HepG2 (cell line): ENCODE results near the gene FUOM. TPM values are rescaled to one million over a fixed set of nuclear protein-coding genes. Genes with fewer than 3 reads are reported as not detected.

Experiments used
- ATRX ChIP-seq: sonication (generic); formaldehyde crosslinking; IDR thresholded peaks from 2 replicates; pipeline ENCODE4 v1.4.0; 2020; ENCODE audit warnings: missing genetic modification reagents, borderline replicate concordance
- BCL6 ChIP-seq: IDR thresholded peaks from 2 replicates; pipeline ENCODE4 v1.6.1; 2016; ENCODE audit warnings: missing genetic modification reagents, missing compliant biosample characterization
- CENPX ChIP-seq: sonication (generic); formaldehyde crosslinking; IDR thresholded peaks from 2 replicates; pipeline ENCODE4 v1.9.0; 2021; ENCODE audit warnings: mild to moderate bottlenecking, missing genetic modification reagents, moderate library complexity
- DPF2 ChIP-seq: sonication (generic); formaldehyde crosslinking; IDR thresholded peaks from 2 replicates; pipeline ENCODE4 v1.4.0; 2020; ENCODE audit warnings: mild to moderate bottlenecking, low read depth, missing genetic modification reagents, borderline replicate concordance
- EZH2 ChIP-seq: conservative IDR thresholded peaks from 2 replicates; pipeline ENCODE4 v1.6.1; 2012; ENCODE audit warnings: mild to moderate bottlenecking, low read depth, low read length, moderate library complexity
- GATAD1 ChIP-seq: IDR thresholded peaks from 2 replicates; pipeline ENCODE4 v1.6.1; 2016; ENCODE audit warnings: missing genetic modification reagents, missing compliant biosample characterization
- GTF3A ChIP-seq: sonication (generic); formaldehyde crosslinking; conservative IDR thresholded peaks from 2 replicates; pipeline ENCODE4 v1.4.0; 2020; ENCODE audit warnings: mild to moderate bottlenecking, missing genetic modification reagents
- KAT2B ChIP-seq: fragments of 150-350 bp; IDR thresholded peaks from 2 replicates; pipeline ENCODE4 v1.6.1; 2014; ENCODE audit warnings: low read depth, low read length, borderline replicate concordance
- NCOR1 ChIP-seq: fragments of 200-600 bp; sonication (generic); IDR thresholded peaks from 2 replicates; pipeline ENCODE4 v1.7.0; 2017; ENCODE audit warnings: antibody characterized with exemption, low read length, borderline replicate concordance
- NR2F6 ChIP-seq, 2 experiments: IDR thresholded peaks; 2 replicates each; pipeline ENCODE4 v1.6.1; 2016; ENCODE audit warnings: antibody characterized with exemption in 1 of 2, mild to moderate bottlenecking in 1 of 2
- POGZ ChIP-seq: sonication (generic); formaldehyde crosslinking; IDR thresholded peaks from 2 replicates; pipeline ENCODE4 v1.4.0; 2020; ENCODE audit warnings: mild to moderate bottlenecking, missing genetic modification reagents
- POLR2A ChIP-seq, 2 experiments: IDR thresholded peaks; 2 replicates each; pipeline ENCODE4 v1.6.1; 2011; ENCODE audit warnings: low read depth in 2 of 2, low read length in 2 of 2, mild to moderate bottlenecking in 1 of 2, moderate library complexity in 1 of 2; ENCODE audit not compliant: insufficient read depth in 1 of 2
- POLR2G ChIP-seq: fragments of 200-400 bp; formaldehyde crosslinking; IDR thresholded peaks from 2 replicates; pipeline ENCODE4 v1.6.1; 2018; ENCODE audit warnings: mild to moderate bottlenecking, low read depth, low read length, moderate library complexity
- RFX1 ChIP-seq: fragments of 450-650 bp; IDR thresholded peaks from 2 replicates; pipeline ENCODE4 v1.6.1; 2017
- SCMH1 ChIP-seq: sonication (generic); formaldehyde crosslinking; IDR thresholded peaks from 2 replicates; pipeline ENCODE4 v1.9.0; 2021; ENCODE audit warnings: missing genetic modification reagents, mild to moderate bottlenecking, borderline replicate concordance
- SP5 ChIP-seq: IDR thresholded peaks from 2 replicates; pipeline ENCODE4 v1.6.1; 2016; ENCODE audit warnings: low read depth, borderline replicate concordance
- ZFP41 ChIP-seq: sonication (generic); formaldehyde crosslinking; IDR thresholded peaks from 2 replicates; pipeline ENCODE4 v1.4.0; 2020; ENCODE audit warnings: mild to moderate bottlenecking, missing genetic modification reagents, borderline replicate concordance
- ZFY ChIP-seq: sonication (generic); formaldehyde crosslinking; IDR thresholded peaks from 2 replicates; pipeline ENCODE4 v1.4.0; 2020; ENCODE audit warnings: missing genetic modification reagents
- ZNF101 ChIP-seq: sonication (generic); formaldehyde crosslinking; IDR thresholded peaks from 2 replicates; pipeline ENCODE4 v1.4.0; 2020; ENCODE audit warnings: mild to moderate bottlenecking, low read depth, missing genetic modification reagents, borderline replicate concordance
- ZNF224 ChIP-seq: sonication (generic); formaldehyde crosslinking; IDR thresholded peaks from 2 replicates; pipeline ENCODE4 v1.5.0; 2020; ENCODE audit warnings: mild to moderate bottlenecking, missing genetic modification reagents
- ZNF567 ChIP-seq: sonication (generic); formaldehyde crosslinking; IDR thresholded peaks from 2 replicates; pipeline ENCODE4 v1.8.1; 2023; ENCODE audit warnings: mild to moderate bottlenecking, missing genetic modification reagents, borderline replicate concordance
- polyA plus RNA-seq, 8 experiments: library from polyadenylated mRNA; depleted of rRNA in 3 of 8; stranded (reverse) in 7 of 8; unstranded in 1 of 8; fragments of >200 nt; fragmentation: Illumina TruSeq in 4 of 8; extraction: Trizol in 4 of 8; gene quantifications; 2 replicates each; pipeline versions ENCODE4 v1.2.1 to v1.2.3, GENCODE V29; 2011 to 2016; ENCODE audit warnings: low read depth in 4 of 8, missing spikeins in 1 of 8, mixed read lengths in 1 of 8; ENCODE audit not compliant: insufficient read depth in 1 of 8
- total RNA-seq, 5 experiments: library from RNA; depleted of rRNA; stranded (reverse); fragments of >200 nt; fragmentation: Illumina TruSeq; extraction: Trizol; gene quantifications; 2 replicates each; pipeline ENCODE4 v1.2.3, GENCODE V29; 2016; ENCODE audit warnings: low read depth in 1 of 5
- TF ChIP-seq, protein P1 (sequence below): sonication (generic); formaldehyde crosslinking; IDR thresholded peaks from 2 replicates; pipeline ENCODE4 v1.5.0; 2020; ENCODE audit warnings: mild to moderate bottlenecking, missing genetic modification reagents
- TF ChIP-seq, protein P2 (sequence below): sonication (generic); formaldehyde crosslinking; IDR thresholded peaks from 2 replicates; pipeline ENCODE4 v1.4.0; 2020; ENCODE audit warnings: mild to moderate bottlenecking, low read depth, missing genetic modification reagents
- TF ChIP-seq, protein P3 (sequence below): sonication (generic); formaldehyde crosslinking; conservative IDR thresholded peaks from 2 replicates; pipeline ENCODE4 v1.4.0; 2020; ENCODE audit warnings: mild to moderate bottlenecking, missing genetic modification reagents, moderate library complexity

Gene FUOM
- total and polyA plus RNA-seq, 2 of the 13 experiments (the other 11 are each of a cell fraction or from before 2014, with no cell fraction given): 27.5 to 60.4 TPM

DNA sequence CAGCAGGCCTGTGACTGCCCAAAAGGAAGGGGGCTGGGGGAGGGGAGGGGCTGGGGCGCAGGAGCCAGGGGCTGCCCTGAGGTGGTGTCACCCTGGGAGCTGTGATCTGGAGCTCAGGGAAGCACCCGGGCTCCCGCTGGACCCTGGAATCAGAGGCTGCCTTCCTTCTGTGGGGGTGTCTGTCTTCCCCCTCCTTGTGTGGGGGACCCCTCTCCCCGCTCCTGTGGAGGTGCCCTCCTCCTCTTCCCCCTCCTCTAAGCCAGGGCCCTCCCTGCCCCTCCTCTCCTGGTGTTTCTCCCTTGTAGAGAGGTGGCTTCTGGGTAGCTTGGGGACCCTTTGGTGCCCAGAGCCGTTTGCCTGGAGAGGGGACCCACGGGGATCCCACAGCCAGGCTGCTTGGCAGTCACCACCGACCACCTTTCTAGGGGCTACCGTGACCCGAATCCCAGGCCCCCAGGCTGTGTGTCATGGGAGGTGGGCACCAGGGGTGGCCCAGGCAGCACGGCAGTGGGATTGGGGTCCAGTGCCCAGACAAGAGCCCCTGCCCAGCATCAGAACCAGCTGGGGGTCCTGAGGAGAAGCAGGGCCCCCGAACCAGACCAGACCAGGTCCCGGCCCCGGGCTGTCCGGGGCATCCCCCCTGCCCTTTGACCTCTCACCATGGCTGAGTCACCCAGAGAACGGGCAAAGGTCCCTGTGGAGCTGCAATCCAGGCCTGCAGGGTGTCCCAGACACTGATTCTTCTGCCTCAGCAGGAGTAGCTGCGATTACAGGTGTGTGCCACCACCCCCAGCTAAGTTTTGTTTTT lies 9.9 kb downstream of the FUOM start (continued):
- TF ChIP-seq, protein P1, sequence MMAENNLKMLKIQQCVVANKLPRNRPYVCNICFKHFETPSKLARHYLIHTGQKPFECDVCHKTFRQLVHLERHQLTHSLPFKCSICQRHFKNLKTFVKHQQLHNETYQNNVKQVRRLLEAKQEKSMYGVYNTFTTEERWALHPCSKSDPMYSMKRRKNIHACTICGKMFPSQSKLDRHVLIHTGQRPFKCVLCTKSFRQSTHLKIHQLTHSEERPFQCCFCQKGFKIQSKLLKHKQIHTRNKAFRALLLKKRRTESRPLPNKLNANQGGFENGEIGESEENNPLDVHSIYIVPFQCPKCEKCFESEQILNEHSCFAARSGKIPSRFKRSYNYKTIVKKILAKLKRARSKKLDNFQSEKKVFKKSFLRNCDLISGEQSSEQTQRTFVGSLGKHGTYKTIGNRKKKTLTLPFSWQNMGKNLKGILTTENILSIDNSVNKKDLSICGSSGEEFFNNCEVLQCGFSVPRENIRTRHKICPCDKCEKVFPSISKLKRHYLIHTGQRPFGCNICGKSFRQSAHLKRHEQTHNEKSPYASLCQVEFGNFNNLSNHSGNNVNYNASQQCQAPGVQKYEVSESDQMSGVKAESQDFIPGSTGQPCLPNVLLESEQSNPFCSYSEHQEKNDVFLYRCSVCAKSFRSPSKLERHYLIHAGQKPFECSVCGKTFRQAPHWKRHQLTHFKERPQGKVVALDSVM: no peak
- TF ChIP-seq ATRX (CRISPR knock-in tag) (no peak), RFX1 (no peak), GATAD1 (0 out of 2 replicates have a peak, but pooled peaks have one; percentile 46), CENPX (CRISPR knock-in tag) (no peak), EZH2 (no peak), ZNF567 (no peak), POLR2G (peak; percentile 60; the same call in 1 of the 2 replicates), ZNF224 (CRISPR knock-in tag) (no peak), DPF2 (CRISPR knock-in tag) (no peak), POGZ (no peak), POLR2A (IDR thresholded peaks at IDR 0.05; ENCODE audit: insufficient read depth in 1 of 2, low read depth in 2 of 2, low read length in 2 of 2) (no peak), KAT2B (no peak), NR2F6 (IDR thresholded peaks at IDR 0.05) (peak; percentile 96), NR2F6 (CRISPR knock-in tag; IDR thresholded peaks at IDR 0.05) (peak; percentile 97), ZFP41 (CRISPR knock-in tag) (no peak), SCMH1 (CRISPR knock-in tag) (no peak), ZFY (CRISPR knock-in tag) (no peak; the same call in 1 of the 2 replicates), BCL6 (CRISPR knock-in tag) (no peak), ZNF101 (CRISPR knock-in tag) (no peak), GTF3A (CRISPR knock-in tag) (no peak), SP5 (CRISPR knock-in tag) (no peak; the same call in 1 of the 2 replicates), NCOR1 (peak; percentile 28; the same call in 1 of the 2 replicates)
- TF ChIP-seq, protein P2, sequence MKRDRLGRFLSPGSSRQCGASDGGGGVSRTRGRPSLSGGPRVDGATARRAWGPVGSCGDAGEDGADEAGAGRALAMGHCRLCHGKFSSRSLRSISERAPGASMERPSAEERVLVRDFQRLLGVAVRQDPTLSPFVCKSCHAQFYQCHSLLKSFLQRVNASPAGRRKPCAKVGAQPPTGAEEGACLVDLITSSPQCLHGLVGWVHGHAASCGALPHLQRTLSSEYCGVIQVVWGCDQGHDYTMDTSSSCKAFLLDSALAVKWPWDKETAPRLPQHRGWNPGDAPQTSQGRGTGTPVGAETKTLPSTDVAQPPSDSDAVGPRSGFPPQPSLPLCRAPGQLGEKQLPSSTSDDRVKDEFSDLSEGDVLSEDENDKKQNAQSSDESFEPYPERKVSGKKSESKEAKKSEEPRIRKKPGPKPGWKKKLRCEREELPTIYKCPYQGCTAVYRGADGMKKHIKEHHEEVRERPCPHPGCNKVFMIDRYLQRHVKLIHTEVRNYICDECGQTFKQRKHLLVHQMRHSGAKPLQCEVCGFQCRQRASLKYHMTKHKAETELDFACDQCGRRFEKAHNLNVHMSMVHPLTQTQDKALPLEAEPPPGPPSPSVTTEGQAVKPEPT (CRISPR knock-in tag): no peak
- TF ChIP-seq, protein P3, sequence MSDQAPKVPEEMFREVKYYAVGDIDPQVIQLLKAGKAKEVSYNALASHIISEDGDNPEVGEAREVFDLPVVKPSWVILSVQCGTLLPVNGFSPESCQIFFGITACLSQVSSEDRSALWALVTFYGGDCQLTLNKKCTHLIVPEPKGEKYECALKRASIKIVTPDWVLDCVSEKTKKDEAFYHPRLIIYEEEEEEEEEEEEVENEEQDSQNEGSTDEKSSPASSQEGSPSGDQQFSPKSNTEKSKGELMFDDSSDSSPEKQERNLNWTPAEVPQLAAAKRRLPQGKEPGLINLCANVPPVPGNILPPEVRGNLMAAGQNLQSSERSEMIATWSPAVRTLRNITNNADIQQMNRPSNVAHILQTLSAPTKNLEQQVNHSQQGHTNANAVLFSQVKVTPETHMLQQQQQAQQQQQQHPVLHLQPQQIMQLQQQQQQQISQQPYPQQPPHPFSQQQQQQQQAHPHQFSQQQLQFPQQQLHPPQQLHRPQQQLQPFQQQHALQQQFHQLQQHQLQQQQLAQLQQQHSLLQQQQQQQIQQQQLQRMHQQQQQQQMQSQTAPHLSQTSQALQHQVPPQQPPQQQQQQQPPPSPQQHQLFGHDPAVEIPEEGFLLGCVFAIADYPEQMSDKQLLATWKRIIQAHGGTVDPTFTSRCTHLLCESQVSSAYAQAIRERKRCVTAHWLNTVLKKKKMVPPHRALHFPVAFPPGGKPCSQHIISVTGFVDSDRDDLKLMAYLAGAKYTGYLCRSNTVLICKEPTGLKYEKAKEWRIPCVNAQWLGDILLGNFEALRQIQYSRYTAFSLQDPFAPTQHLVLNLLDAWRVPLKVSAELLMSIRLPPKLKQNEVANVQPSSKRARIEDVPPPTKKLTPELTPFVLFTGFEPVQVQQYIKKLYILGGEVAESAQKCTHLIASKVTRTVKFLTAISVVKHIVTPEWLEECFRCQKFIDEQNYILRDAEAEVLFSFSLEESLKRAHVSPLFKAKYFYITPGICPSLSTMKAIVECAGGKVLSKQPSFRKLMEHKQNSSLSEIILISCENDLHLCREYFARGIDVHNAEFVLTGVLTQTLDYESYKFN (CRISPR knock-in tag): peak; percentile 72; the same call in 1 of the 2 replicates
